Uterus (tissue), 4 donors: ENCODE data around the gene TM9SF2. TPM values are rescaled to one million over a fixed set of nuclear protein-coding genes. Genes with fewer than 3 reads are reported as not detected.

Source experiments
- DNase-seq, 2 donors: peaks; one replicate each; pipeline ENCODE4 v3.0.0-alpha.2; 2019 to 2020
- H3K27ac ChIP-seq, 2 donors: fragments of 200-600 bp; sonication (generic); 1 replicate in 1 of 2; 2 replicates in 1 of 2; pipeline ENCODE4 v1.5.1; 2016 to 2018
- H3K27me3 ChIP-seq, 2 donors: fragments of 200-600 bp; sonication (generic); one replicate each; pipeline ENCODE4 v1.5.1; 2018 to 2019; ENCODE audit warnings: control low read depth in 1 of 2
- H3K36me3 ChIP-seq, 2 donors: fragments of 200-600 bp; sonication (generic); one replicate each; pipeline ENCODE4 v1.5.1; 2019; ENCODE audit warnings: control low read depth in 1 of 2
- H3K4me1 ChIP-seq, 2 donors: fragments of 200-600 bp; sonication (generic); one replicate each; pipeline ENCODE4 v1.5.1; 2018 to 2019; ENCODE audit warnings: control low read depth in 1 of 2
- H3K4me3 ChIP-seq, 2 donors: fragments of 200-600 bp; sonication (generic); 1 replicate in 1 of 2; 2 replicates in 1 of 2; pipeline ENCODE4 v1.5.1; 2018 to 2019; ENCODE audit warnings: mild to moderate bottlenecking in 1 of 2
- H3K9me3 ChIP-seq, 2 donors: fragments of 200-600 bp; sonication (generic); one replicate each; pipeline ENCODE4 v1.5.1; 2019; ENCODE audit warnings: control low read depth in 1 of 2
- CTCF ChIP-seq, 4 experiments: fragments of 200-600 bp in 2 of 4; fragments of 450-650 bp in 2 of 4; sonication (generic) in 2 of 4; IDR thresholded peaks; one replicate each; pipeline ENCODE4 v1.5.1; 2016 to 2019; ENCODE audit warnings: antibody characterized with exemption in 4 of 4, mild to moderate bottlenecking in 2 of 4, moderate library complexity in 1 of 4
- POLR2A ChIP-seq, 2 donors: fragments of 450-650 bp; IDR thresholded peaks; one replicate each; pipeline ENCODE4 v1.6.1; 2016; ENCODE audit warnings: antibody characterized with exemption in 2 of 2, mild to moderate bottlenecking in 1 of 2, moderate library complexity in 1 of 2
- intact Hi-C: fragments of 100-400 bp; cut with DNase I; formaldehyde crosslinking; loops from one replicate; pipeline ENCODE4 v1.15.1; 2023; ENCODE audit warnings: low total_unique reads
- total RNA-seq, 4 donors: library from RNA; depleted of rRNA in 3 of 4; stranded (reverse); fragments of >200 nt in 3 of 4; gene quantifications; one replicate each; pipeline versions ENCODE4 v1.1.0 to v1.2.4, GENCODE V29; 2014 to 2023
- donor health status: DM: yes; HTN: yes; CAD: no.

Gene TM9SF2
- total RNA-seq, 4 donors from 2014 or later = 70.9 to 219 (median 99.9) TPM

- Histone ChIP-seq H3K4me3 (no peak overlapping the region), H3K9me3 (no peaks in the 10 kb centered on the region), H3K36me3 (no peaks in the 10 kb centered on the region), H3K4me1 (no peaks in the 10 kb centered on the region), H3K27me3 (no peaks in the 10 kb centered on the region), H3K27ac (no peak overlapping the region)
- no peak for DNase-seq
- TF ChIP-seq CTCF (IDR thresholded peaks at IDR 0.05) (no peak), POLR2A (IDR thresholded peaks at IDR 0.05) (no peak)
- intact Hi-C loops = no loop called here
These were observed 31.2 kb upstream of the TM9SF2 start for GRCh38 chr13:99470027-99470426.

- intact Hi-C loops = no loop called here
- no peaks in the 10 kb centered on the region for H3K9me3 ChIP-seq
- no peaks in the 10 kb centered on the region for H3K27me3 ChIP-seq
- no peak for DNase-seq
- no peak overlapping the region for H3K4me3 ChIP-seq
- H3K27ac ChIP-seq = no peak overlapping the region
- no peak for TF ChIP-seq CTCF (IDR thresholded peaks at IDR 0.05)
- TF ChIP-seq POLR2A (IDR thresholded peaks at IDR 0.05) = no peak
- H3K4me1 ChIP-seq = no peaks in the 10 kb centered on the region
- no peaks in the 10 kb centered on the region for H3K36me3 ChIP-seq
These were observed 29.8 kb upstream of the TM9SF2 start for GRCh38 chr13:99471221-99472121.

- Histone ChIP-seq H3K27me3 (no peaks in the 10 kb centered on the region), H3K36me3 (no peaks in the 10 kb centered on the region), H3K4me1 (no peaks in the 10 kb centered on the region), H3K27ac (no peak overlapping the region), H3K4me3 (no peak overlapping the region), H3K9me3 (no peaks in the 10 kb centered on the region)
- TF ChIP-seq CTCF (IDR thresholded peaks at IDR 0.05) (no peak), POLR2A (IDR thresholded peaks at IDR 0.05) (no peak)
- intact Hi-C loops = no loop called here
- DNase-seq = no peak
These were observed 29.2 kb upstream of the TM9SF2 start for GRCh38 chr13:99472122-99472440.

- TF ChIP-seq POLR2A (IDR thresholded peaks at IDR 0.05) = no peak
- TF ChIP-seq CTCF (IDR thresholded peaks at IDR 0.05) = no peak
- no peak for DNase-seq
- no peaks in the 10 kb centered on the region for H3K4me1 ChIP-seq
- H3K9me3 ChIP-seq = no peaks in the 10 kb centered on the region
- intact Hi-C loops = no loop called here
- H3K27me3 ChIP-seq = no peaks in the 10 kb centered on the region
- no peak overlapping the region for H3K4me3 ChIP-seq
- no peak overlapping the region for H3K27ac ChIP-seq
- H3K36me3 ChIP-seq = no peaks in the 10 kb centered on the region
These were observed 27.8 kb upstream of the TM9SF2 start for GRCh38 chr13:99473515-99473914.

- Histone ChIP-seq H3K27me3 (no peaks in the 10 kb centered on the region), H3K4me3 (no peak overlapping the region)
- intact Hi-C loops = no loop called here
These were observed 24.6 kb upstream of the TM9SF2 start for GRCh38 chr13:99476648-99477047.

More at GRCh38 chr13:99476648-99477047, 24.6 kb upstream of the TM9SF2 start:
- DNase-seq = no peak
- no peaks in the 10 kb centered on the region for H3K4me1 ChIP-seq
- H3K9me3 ChIP-seq = no peaks in the 10 kb centered on the region
- H3K27ac ChIP-seq = no peak overlapping the region
- no peaks in the 10 kb centered on the region for H3K36me3 ChIP-seq
- TF ChIP-seq CTCF (IDR thresholded peaks at IDR 0.05) (no peak), POLR2A (IDR thresholded peaks at IDR 0.05) (no peak)
